ENCODE measurements around the gene LAMTOR4.
"Not testable (repeated sequence)": the region's sequence is repeated elsewhere in the genome, so short reads cannot be mapped to it uniquely, and the experiment has no call there.

LAMTOR4 gene

DNA sequence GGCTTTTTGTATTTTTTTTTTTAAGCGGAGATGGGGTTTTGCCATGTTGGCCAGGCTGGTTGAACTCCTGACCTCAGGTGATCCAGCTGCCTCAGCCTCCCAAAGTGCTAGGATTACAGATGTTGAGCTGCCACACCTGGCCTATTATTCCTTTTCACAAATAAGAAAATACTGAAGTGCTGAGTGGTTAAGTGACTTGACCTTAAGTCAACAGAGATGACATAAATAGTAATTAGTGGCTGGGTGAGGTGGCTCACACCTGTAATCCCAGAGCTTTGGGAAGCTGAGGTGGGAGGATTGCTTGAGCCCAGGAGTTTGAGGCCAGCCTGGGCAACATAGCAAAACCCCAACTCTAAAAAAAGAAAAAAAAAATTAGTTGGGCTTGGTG is 18.5 kb upstream of the LAMTOR4 start:
- not testable (repeated sequence) for H3K23ac ChIP-seq (ENCODE audit: low read depth, low read length, poor library complexity); H3K14ac ChIP-seq (ENCODE audit: low read length); H3K4me2 ChIP-seq (ENCODE audit: insufficient read depth, low read length, poor library complexity, severe bottlenecking); H4K8ac ChIP-seq (ENCODE audit: low read depth, low read length); H3K9ac ChIP-seq (ENCODE audit: low read depth, low read length, poor library complexity); H2AFZ ChIP-seq (ENCODE audit: low read length); H3K36me3 ChIP-seq (replicated peaks in 1 of 2; ENCODE audit: control insufficient read depth in 2 of 2, insufficient read depth in 2 of 2, low read length in 2 of 2); H2AK5ac ChIP-seq (ENCODE audit: low read depth, low read length); DNase-seq (ENCODE audit: low spot score); H3K18ac ChIP-seq (ENCODE audit: low read length); H3K79me1 ChIP-seq (ENCODE audit: low read depth, low read length); H4K91ac ChIP-seq (ENCODE audit: low read depth, low read length, poor library complexity); H3K4me1 ChIP-seq (ENCODE audit: control insufficient read depth in 2 of 2, insufficient read depth in 1 of 2, low read depth in 1 of 2, low read length in 2 of 2); H3K4ac ChIP-seq (ENCODE audit: low read length); H3K4me3 ChIP-seq (ENCODE audit: low read length in 2 of 2); H3K9me3 ChIP-seq (replicated peaks in 1 of 2; ENCODE audit: control insufficient read depth in 2 of 2, insufficient read depth in 1 of 2, low read depth in 1 of 2, low read length in 2 of 2); H2BK15ac ChIP-seq (ENCODE audit: low read length); H3K27ac ChIP-seq (replicated peaks; ENCODE audit: low read length); H2BK120ac ChIP-seq (ENCODE audit: low read depth, low read length); H2BK5ac ChIP-seq (ENCODE audit: low read length); H2BK12ac ChIP-seq (ENCODE audit: low read length)
- peaks cover 0 to 15% (median 0%) of the 10 kb centered on the region in 3 experiments for H3K27me3 ChIP-seq (ENCODE audit: control insufficient read depth in 3 of 3, insufficient read depth in 3 of 3, low read depth in 1 of 3, low read length in 3 of 3)
- no CpG with 5 or more reads among the region's 1 CpG for WGBS, 2 donors (ENCODE audit: extremely low coverage in 2 of 2, insufficient read length in 2 of 2, insufficient replicate concordance in 1 of 2)

DNA sequence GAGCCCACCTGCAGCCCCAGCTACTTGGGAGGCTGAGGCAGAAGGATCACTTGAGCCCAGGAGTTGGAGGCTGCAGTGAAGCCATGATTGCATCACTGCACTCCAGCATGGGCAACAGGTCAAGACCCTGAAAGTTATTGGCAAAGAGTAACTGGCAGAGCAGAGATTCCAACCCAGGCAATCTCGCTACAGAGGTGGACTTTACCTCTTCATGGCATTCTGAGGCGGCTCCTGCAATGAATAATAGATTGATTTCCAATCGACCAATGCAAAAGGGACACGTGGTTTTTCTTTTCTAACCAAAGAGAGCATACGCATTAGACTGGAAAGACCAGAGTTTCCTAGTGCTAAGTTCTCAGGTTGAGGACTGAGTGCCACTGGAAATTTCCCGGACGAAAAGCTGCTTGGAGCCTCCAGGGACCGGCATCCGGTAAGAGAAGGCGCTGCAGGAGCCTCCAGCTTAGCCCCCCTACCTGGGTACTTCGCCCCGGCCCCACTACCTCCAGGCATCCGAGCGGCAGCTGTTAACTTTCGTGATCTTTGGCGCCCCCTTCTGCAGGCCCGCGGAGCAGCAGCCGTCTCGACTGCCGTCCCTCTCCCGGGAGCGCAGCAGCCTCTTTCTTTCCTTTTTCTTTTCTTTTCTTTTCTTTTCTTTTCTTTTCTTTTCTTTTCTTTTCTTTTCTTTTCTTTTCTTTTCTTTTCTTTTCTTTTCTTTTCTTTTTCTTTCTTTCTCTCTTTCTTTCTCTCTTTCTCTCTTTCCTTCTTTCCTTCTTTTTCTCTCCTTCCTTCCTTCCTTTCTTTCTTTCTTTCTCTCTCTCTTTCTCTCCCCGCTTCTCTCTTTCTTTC is 17.9 kb upstream of the LAMTOR4 start:
- H2BK12ac ChIP-seq (ENCODE audit: low read length) = no peak overlapping the region
- peaks cover 3 to 6% of the 10 kb centered on the region in 2 donors for H3K4me1 ChIP-seq (ENCODE audit: control insufficient read depth in 2 of 2, insufficient read depth in 1 of 2, low read depth in 1 of 2, low read length in 2 of 2)
- H3K9me3 ChIP-seq (replicated peaks in 1 of 2; ENCODE audit: control insufficient read depth in 2 of 2, insufficient read depth in 1 of 2, low read depth in 1 of 2, low read length in 2 of 2) = no peaks in the 10 kb centered on the region
- no peak overlapping the region for H2BK15ac ChIP-seq (ENCODE audit: low read length)
- WGBS, 2 donors (ENCODE audit: extremely low coverage in 2 of 2, insufficient read length in 2 of 2, insufficient replicate concordance in 1 of 2) = no CpG with 5 or more reads among the region's 24 CpGs
- H3K4ac ChIP-seq (ENCODE audit: low read length) = no peak overlapping the region
- no peak overlapping the region for H2AK5ac ChIP-seq (ENCODE audit: low read depth, low read length)
- no peaks in the 10 kb centered on the region for H3K36me3 ChIP-seq (replicated peaks in 1 of 2; ENCODE audit: control insufficient read depth in 2 of 2, insufficient read depth in 2 of 2, low read length in 2 of 2)
- no peak overlapping the region for H3K4me2 ChIP-seq (ENCODE audit: insufficient read depth, low read length, poor library complexity, severe bottlenecking)
- no peak overlapping the region for H3K14ac ChIP-seq (ENCODE audit: low read length)
- peak; percentile 74 for DNase-seq (ENCODE audit: low spot score)
- peak overlapping the region; percentile 88 for H2AFZ ChIP-seq (ENCODE audit: low read length)
- peaks cover 0 to 15% (median 0%) of the 10 kb centered on the region in 3 experiments for H3K27me3 ChIP-seq (ENCODE audit: control insufficient read depth in 3 of 3, insufficient read depth in 3 of 3, low read depth in 1 of 3, low read length in 3 of 3)
- no peak overlapping the region for H3K4me3 ChIP-seq (ENCODE audit: low read length in 2 of 2)
- no peak overlapping the region for H3K18ac ChIP-seq (ENCODE audit: low read length)
- no peak overlapping the region for H4K91ac ChIP-seq (ENCODE audit: low read depth, low read length, poor library complexity)
- H4K8ac ChIP-seq (ENCODE audit: low read depth, low read length) = no peak overlapping the region
- no peak overlapping the region for H3K9ac ChIP-seq (ENCODE audit: low read depth, low read length, poor library complexity)
- H3K79me1 ChIP-seq (ENCODE audit: low read depth, low read length) = no peaks in the 10 kb centered on the region
- H3K23ac ChIP-seq (ENCODE audit: low read depth, low read length, poor library complexity) = no peak overlapping the region
- no peak overlapping the region for H2BK120ac ChIP-seq (ENCODE audit: low read depth, low read length)
- no peak overlapping the region for H3K27ac ChIP-seq (replicated peaks; ENCODE audit: low read length)
- H2BK5ac ChIP-seq (ENCODE audit: low read length) = no peak overlapping the region

DNA sequence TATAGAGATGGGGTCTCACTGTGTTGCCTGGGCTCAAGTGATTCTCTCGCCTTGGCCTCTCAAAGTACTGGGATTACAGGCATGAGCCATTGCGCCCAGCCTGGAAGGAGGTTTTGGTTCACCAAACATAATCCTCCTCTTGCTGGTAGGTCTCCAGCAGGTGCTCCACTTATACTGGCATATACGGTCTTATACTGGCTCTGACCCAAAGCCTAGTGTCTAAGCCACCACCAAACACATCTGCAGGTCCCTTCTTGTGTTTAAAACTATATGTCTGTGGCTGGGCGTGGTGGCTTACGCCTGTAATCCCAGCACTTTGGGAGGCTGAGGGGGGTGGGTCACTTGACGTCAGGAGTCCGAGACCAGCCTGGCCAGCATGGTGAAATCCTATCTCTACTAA is 16.6 kb upstream of the LAMTOR4 start:
- Histone ChIP-seq H2BK15ac (ENCODE audit: low read length) (no peak overlapping the region), H3K27me3 (ENCODE audit: control insufficient read depth in 3 of 3, insufficient read depth in 3 of 3, low read depth in 1 of 3, low read length in 3 of 3) (peaks cover 0 to 15% (median 0%) of the 10 kb centered on the region in 3 experiments), H2AK5ac (ENCODE audit: low read depth, low read length) (no peak overlapping the region), H3K79me1 (ENCODE audit: low read depth, low read length) (no peaks in the 10 kb centered on the region), H3K23ac (ENCODE audit: low read depth, low read length, poor library complexity) (no peak overlapping the region), H3K27ac (replicated peaks; ENCODE audit: low read length) (no peak overlapping the region), H3K18ac (ENCODE audit: low read length) (no peak overlapping the region), H3K9me3 (replicated peaks in 1 of 2; ENCODE audit: control insufficient read depth in 2 of 2, insufficient read depth in 1 of 2, low read depth in 1 of 2, low read length in 2 of 2) (no peaks in the 10 kb centered on the region), H3K4me1 (ENCODE audit: control insufficient read depth in 2 of 2, insufficient read depth in 1 of 2, low read depth in 1 of 2, low read length in 2 of 2) (peaks cover 3 to 5% of the 10 kb centered on the region in 2 donors), H2BK120ac (ENCODE audit: low read depth, low read length) (no peak overlapping the region), H3K9ac (ENCODE audit: low read depth, low read length, poor library complexity) (no peak overlapping the region), H2BK5ac (ENCODE audit: low read length) (no peak overlapping the region), H3K4me3 (ENCODE audit: low read length in 2 of 2) (no peak overlapping the region), H4K8ac (ENCODE audit: low read depth, low read length) (no peak overlapping the region), H2AFZ (ENCODE audit: low read length) (peak overlapping the region; percentile 21), H3K4me2 (ENCODE audit: insufficient read depth, low read length, poor library complexity, severe bottlenecking) (no peak overlapping the region), H3K4ac (ENCODE audit: low read length) (no peak overlapping the region), H2BK12ac (ENCODE audit: low read length) (no peak overlapping the region), H3K14ac (ENCODE audit: low read length) (no peak overlapping the region), H3K36me3 (replicated peaks in 1 of 2; ENCODE audit: control insufficient read depth in 2 of 2, insufficient read depth in 2 of 2, low read length in 2 of 2) (no peaks in the 10 kb centered on the region), H4K91ac (ENCODE audit: low read depth, low read length, poor library complexity) (no peak overlapping the region)
- DNase-seq (ENCODE audit: low spot score) = no peak
- no CpG with 5 or more reads among the region's 7 CpGs for whole genome bisulfite sequencing, 2 donors (ENCODE audit: extremely low coverage in 2 of 2, insufficient read length in 2 of 2, insufficient replicate concordance in 1 of 2)

DNA sequence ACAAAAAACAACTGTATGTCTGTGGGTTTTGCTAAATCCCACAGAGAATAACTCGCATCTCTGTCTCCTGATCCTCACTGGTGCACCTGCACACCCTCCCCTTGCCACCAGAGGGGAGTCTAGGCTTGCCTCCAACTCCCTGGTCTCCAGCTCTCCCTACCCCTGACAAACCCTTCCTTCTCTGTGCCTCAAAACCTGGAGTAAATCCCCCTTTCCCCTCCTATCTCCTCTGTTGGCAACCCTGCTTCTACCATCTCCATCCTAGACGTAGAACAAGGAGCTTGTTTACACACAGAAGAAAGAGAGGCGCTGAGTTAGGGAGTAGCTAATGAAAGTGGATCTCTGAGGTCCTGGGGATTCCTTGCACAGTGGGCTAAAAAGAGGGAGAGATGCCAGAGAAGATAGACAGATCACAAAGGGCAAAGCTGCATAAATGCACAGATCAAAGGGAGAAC is 16.0 kb upstream of the LAMTOR4 start:
- no peak overlapping the region for H3K14ac ChIP-seq (ENCODE audit: low read length)
- no peak overlapping the region for H4K91ac ChIP-seq (ENCODE audit: low read depth, low read length, poor library complexity)
- no peak overlapping the region for H3K18ac ChIP-seq (ENCODE audit: low read length)
- WGBS, 2 donors (ENCODE audit: extremely low coverage in 2 of 2, insufficient read length in 2 of 2, insufficient replicate concordance in 1 of 2) = no CpG with 5 or more reads among the region's 3 CpGs
- H3K23ac ChIP-seq (ENCODE audit: low read depth, low read length, poor library complexity) = no peak overlapping the region
- H3K9ac ChIP-seq (ENCODE audit: low read depth, low read length, poor library complexity) = no peak overlapping the region
- H3K9me3 ChIP-seq (replicated peaks in 1 of 2; ENCODE audit: control insufficient read depth in 2 of 2, insufficient read depth in 1 of 2, low read depth in 1 of 2, low read length in 2 of 2) = no peaks in the 10 kb centered on the region
- no peak overlapping the region for H3K4me3 ChIP-seq (ENCODE audit: low read length in 2 of 2)
- H2BK120ac ChIP-seq (ENCODE audit: low read depth, low read length) = no peak overlapping the region
- H4K8ac ChIP-seq (ENCODE audit: low read depth, low read length) = no peak overlapping the region
- H3K79me1 ChIP-seq (ENCODE audit: low read depth, low read length) = no peaks in the 10 kb centered on the region
- H3K27me3 ChIP-seq (ENCODE audit: control insufficient read depth in 3 of 3, insufficient read depth in 3 of 3, low read depth in 1 of 3, low read length in 3 of 3) = peaks cover 0 to 13% (median 0%) of the 10 kb centered on the region in 3 experiments
- H2BK5ac ChIP-seq (ENCODE audit: low read length) = no peak overlapping the region
- peaks cover 2 to 5% of the 10 kb centered on the region in 2 donors for H3K4me1 ChIP-seq (ENCODE audit: control insufficient read depth in 2 of 2, insufficient read depth in 1 of 2, low read depth in 1 of 2, low read length in 2 of 2)
- DNase-seq (ENCODE audit: low spot score) = no peak
- H2AK5ac ChIP-seq (ENCODE audit: low read depth, low read length) = no peak overlapping the region
- no peak overlapping the region for H3K4ac ChIP-seq (ENCODE audit: low read length)
- H2BK12ac ChIP-seq (ENCODE audit: low read length) = no peak overlapping the region
- H3K27ac ChIP-seq (replicated peaks; ENCODE audit: low read length) = no peak overlapping the region
- no peaks in the 10 kb centered on the region for H3K36me3 ChIP-seq (replicated peaks in 1 of 2; ENCODE audit: control insufficient read depth in 2 of 2, insufficient read depth in 2 of 2, low read length in 2 of 2)
- H2AFZ ChIP-seq (ENCODE audit: low read length) = peak overlapping the region; percentile 68
- no peak overlapping the region for H3K4me2 ChIP-seq (ENCODE audit: insufficient read depth, low read length, poor library complexity, severe bottlenecking)
- H2BK15ac ChIP-seq (ENCODE audit: low read length) = no peak overlapping the region

Measured in neuronal stem cell (in vitro differentiated cells).